H7 (cell line): Measurements from ENCODE around the gene CD300A. TPM values are rescaled to one million over a fixed set of nuclear protein-coding genes. Genes with fewer than 3 reads are reported as not detected.

ENCODE experiments used
- DNase-seq: peaks from one replicate; pipeline ENCODE4 v3.0.0; 2012
- H3K27me3 ChIP-seq: 2 replicates; pipeline ENCODE4 v1.6.0; 2011; ENCODE audit warnings: mild to moderate bottlenecking, low read length; ENCODE audit not compliant: control insufficient read depth, insufficient read depth
- H3K36me3 ChIP-seq: replicated peaks from 2 replicates; pipeline ENCODE4 v1.5.1; 2011; ENCODE audit warnings: low read length; ENCODE audit not compliant: control insufficient read depth, insufficient read depth
- H3K4me3 ChIP-seq: 2 replicates; pipeline ENCODE4 v1.5.1; 2011; ENCODE audit warnings: low read depth, mild to moderate bottlenecking, control low read depth, low read length, moderate library complexity; ENCODE audit not compliant: insufficient read depth
- total RNA-seq: library from RNA; depleted of rRNA; stranded (reverse); fragments of >200 nt; shearing (Covaris generic); gene quantifications from 2 replicates; pipeline ENCODE4 v1.2.3, GENCODE V29; 2014

Gene CD300A
- total RNA-seq, 1 experiment from 2014 or later, result 0.07 TPM

GRCh38 chr17:74432424-74432690 is 34.1 kb upstream of the CD300A start:
- H3K36me3 ChIP-seq, result no peaks in the 10 kb centered on the region; the same call in 1 of the 2 replicates
- H3K4me3 ChIP-seq, result peak overlapping the region; percentile 78
- H3K27me3 ChIP-seq, result peaks cover 17% of the 10 kb centered on the region
- DNase-seq, result peak; percentile 90

GRCh38 chr17:74432766-74433391 is 33.6 kb upstream of the CD300A start:
- Histone ChIP-seq H3K27me3 (peaks cover 17% of the 10 kb centered on the region), H3K36me3 (no peaks in the 10 kb centered on the region; the same call in 1 of the 2 replicates), H3K4me3 (peak overlapping the region; percentile 78)
- DNase-seq, result peak; percentile 85

GRCh38 chr17:74433421-74434121 is 32.9 kb upstream of the CD300A start:
- H3K27me3 ChIP-seq, result peaks cover 17% of the 10 kb centered on the region
- peak; percentile 87 for DNase-seq
- H3K4me3 ChIP-seq, result peak overlapping the region; percentile 78
- H3K36me3 ChIP-seq, result no peaks in the 10 kb centered on the region; the same call in 1 of the 2 replicates

GRCh38 chr17:74435775-74436359 is 30.6 kb upstream of the CD300A start:
- Histone ChIP-seq H3K27me3 (peaks cover 12% of the 10 kb centered on the region), H3K4me3 (no peak overlapping the region), H3K36me3 (no peaks in the 10 kb centered on the region; the same call in 1 of the 2 replicates)
- no peak for DNase-seq

- Histone ChIP-seq H3K27me3 (peaks cover 6% of the 10 kb centered on the region), H3K4me3 (no peak overlapping the region), H3K36me3 (no peaks in the 10 kb centered on the region; the same call in 1 of the 2 replicates)
- DNase-seq, result peak; percentile 87
Observed at GRCh38 chr17:74437702-74438101, 28.7 kb upstream of the CD300A start.

GRCh38 chr17:74439691-74440567 is 26.5 kb upstream of the CD300A start:
- DNase-seq, result no peak
- Histone ChIP-seq H3K4me3 (no peak overlapping the region), H3K36me3 (no peaks in the 10 kb centered on the region), H3K27me3 (peaks cover 1% of the 10 kb centered on the region; the same call in 1 of the 2 replicates)

GRCh38 chr17:74441537-74441936 is 24.9 kb upstream of the CD300A start:
- peaks cover 1% of the 10 kb centered on the region; the same call in 1 of the 2 replicates for H3K27me3 ChIP-seq

GRCh38 chr17:74442291-74442669 is 24.2 kb upstream of the CD300A start:
- no peak for DNase-seq
- peaks cover 1% of the 10 kb centered on the region; the same call in 1 of the 2 replicates for H3K27me3 ChIP-seq
- no peaks in the 10 kb centered on the region for H3K36me3 ChIP-seq
- no peak overlapping the region for H3K4me3 ChIP-seq

More at GRCh38 chr17:74441537-74441936, 24.9 kb upstream of the CD300A start:
- no peak for DNase-seq
- Histone ChIP-seq H3K36me3 (no peaks in the 10 kb centered on the region), H3K4me3 (no peak overlapping the region)

GRCh38 chr17:74442670-74443515 is 23.5 kb upstream of the CD300A start:
- Histone ChIP-seq H3K4me3 (peak overlapping the region; percentile 8; the same call in 1 of the 2 replicates), H3K36me3 (no peaks in the 10 kb centered on the region; the same call in 1 of the 2 replicates), H3K27me3 (peaks cover 1% of the 10 kb centered on the region; the same call in 1 of the 2 replicates)
- peak; percentile 90 for DNase-seq

GRCh38 chr17:74443516-74444296 is 22.7 kb upstream of the CD300A start:
- Histone ChIP-seq H3K36me3 (no peaks in the 10 kb centered on the region; the same call in 1 of the 2 replicates), H3K27me3 (peaks cover 1% of the 10 kb centered on the region; the same call in 1 of the 2 replicates), H3K4me3 (no peak overlapping the region)
- no peak for DNase-seq

GRCh38 chr17:74444406-74444805 is 22.0 kb upstream of the CD300A start:
- DNase-seq, result peak; percentile 76
- Histone ChIP-seq H3K27me3 (peaks cover 1% of the 10 kb centered on the region; the same call in 1 of the 2 replicates), H3K36me3 (no peaks in the 10 kb centered on the region; the same call in 1 of the 2 replicates), H3K4me3 (peak overlapping the region; percentile 8)

GRCh38 chr17:74445158-74445557 is 21.3 kb upstream of the CD300A start:
- Histone ChIP-seq H3K36me3 (no peaks in the 10 kb centered on the region; the same call in 1 of the 2 replicates), H3K27me3 (peaks cover 1% of the 10 kb centered on the region; the same call in 1 of the 2 replicates), H3K4me3 (no peak overlapping the region)
- DNase-seq, result no peak
